ENCODE measurements around the gene IQGAP2. TPM values are rescaled to one million over a fixed set of nuclear protein-coding genes. Genes with fewer than 3 reads are reported as not detected.

IQGAP2 gene
- total RNA-seq, 4 donors from 2014 or later: 46.8 to 121 (median 97.0) TPM

GRCh38 chr5:76483881-76484280, 80.8 kb downstream of the IQGAP2 start:
- Histone ChIP-seq H3K27ac (peak overlapping the region; percentile 46 to 70 (median 65)), H3K9me3 (no peaks in the 10 kb centered on the region), H3K36me3 (no peaks in the 10 kb centered on the region), H3K4me3 (no peak overlapping the region), H3K27me3 (no peaks in the 10 kb centered on the region), H3K4me1 (peaks cover 20 to 55% (median 28%) of the 10 kb centered on the region in 4 donors)
- intact Hi-C loops (cut with DNase I; ENCODE audit: low total_unique reads): no loop called here
- no peak for DNase-seq
- TF ChIP-seq, protein P1, sequence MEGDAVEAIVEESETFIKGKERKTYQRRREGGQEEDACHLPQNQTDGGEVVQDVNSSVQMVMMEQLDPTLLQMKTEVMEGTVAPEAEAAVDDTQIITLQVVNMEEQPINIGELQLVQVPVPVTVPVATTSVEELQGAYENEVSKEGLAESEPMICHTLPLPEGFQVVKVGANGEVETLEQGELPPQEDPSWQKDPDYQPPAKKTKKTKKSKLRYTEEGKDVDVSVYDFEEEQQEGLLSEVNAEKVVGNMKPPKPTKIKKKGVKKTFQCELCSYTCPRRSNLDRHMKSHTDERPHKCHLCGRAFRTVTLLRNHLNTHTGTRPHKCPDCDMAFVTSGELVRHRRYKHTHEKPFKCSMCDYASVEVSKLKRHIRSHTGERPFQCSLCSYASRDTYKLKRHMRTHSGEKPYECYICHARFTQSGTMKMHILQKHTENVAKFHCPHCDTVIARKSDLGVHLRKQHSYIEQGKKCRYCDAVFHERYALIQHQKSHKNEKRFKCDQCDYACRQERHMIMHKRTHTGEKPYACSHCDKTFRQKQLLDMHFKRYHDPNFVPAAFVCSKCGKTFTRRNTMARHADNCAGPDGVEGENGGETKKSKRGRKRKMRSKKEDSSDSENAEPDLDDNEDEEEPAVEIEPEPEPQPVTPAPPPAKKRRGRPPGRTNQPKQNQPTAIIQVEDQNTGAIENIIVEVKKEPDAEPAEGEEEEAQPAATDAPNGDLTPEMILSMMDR (IDR thresholded peaks at IDR 0.05): no peak
- TF ChIP-seq POLR2AphosphoS5 (IDR thresholded peaks at IDR 0.05) (no peak), EP300 (IDR thresholded peaks at IDR 0.05; ENCODE audit: low read depth) (no peak)
- in situ Hi-C loops (cut with MboI; ENCODE audit: low pct_ligation_motif_present in 1 of 4, low pct_unique_long_range_greater_than_20kb in 1 of 4, low sequenced_read_pairs in 3 of 4): no loop called here
- 80 to 81% methylated on average over 4 of the region's 4 CpGs for WGBS, 2 donors (ENCODE audit: low coverage in 1 of 2)

DNA sequence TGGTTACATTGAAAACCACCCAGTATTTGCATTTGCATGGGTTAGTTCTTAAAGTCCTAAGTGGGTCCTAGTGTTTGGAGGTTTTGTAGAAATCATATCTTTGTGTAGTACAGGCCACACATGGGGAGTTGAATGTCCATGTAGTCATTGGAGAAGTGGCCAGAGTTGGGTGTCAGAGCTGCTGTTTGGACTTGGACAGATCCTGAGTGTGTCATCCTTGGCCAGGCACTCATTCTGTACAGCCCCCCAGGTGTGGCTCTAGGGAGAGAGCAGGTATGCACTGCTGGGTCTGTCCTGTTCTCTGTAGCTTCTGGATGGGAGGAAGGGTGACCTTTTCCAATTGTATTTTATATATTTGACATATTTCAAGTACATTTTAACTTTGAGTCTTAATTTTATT, 82.4 kb downstream of the IQGAP2 start:
- no peaks in the 10 kb centered on the region for H3K36me3 ChIP-seq
- no peak overlapping the region for H3K4me3 ChIP-seq
- in situ Hi-C loops (cut with MboI; ENCODE audit: low pct_ligation_motif_present in 1 of 4, low pct_unique_long_range_greater_than_20kb in 1 of 4, low sequenced_read_pairs in 3 of 4): no loop called here
- DNase-seq: no peak
- intact Hi-C loops (cut with DNase I; ENCODE audit: low total_unique reads): no loop called here
- TF ChIP-seq, protein P1 (IDR thresholded peaks at IDR 0.05): no peak
- TF ChIP-seq POLR2A (IDR thresholded peaks at IDR 0.05) (no peak), POLR2AphosphoS5 (IDR thresholded peaks at IDR 0.05) (no peak), EP300 (IDR thresholded peaks at IDR 0.05; ENCODE audit: low read depth) (no peak)
- no peaks in the 10 kb centered on the region for H3K9me3 ChIP-seq
- no peaks in the 10 kb centered on the region for H3K27me3 ChIP-seq
- no peak overlapping the region for H3K27ac ChIP-seq
- peaks cover 10 to 45% (median 17%) of the 10 kb centered on the region in 4 donors for H3K4me1 ChIP-seq

- intact Hi-C loops (cut with DNase I; ENCODE audit: low total_unique reads) (no loop called here), in situ Hi-C loops (cut with MboI; ENCODE audit: low pct_ligation_motif_present in 1 of 4, low pct_unique_long_range_greater_than_20kb in 1 of 4, low sequenced_read_pairs in 3 of 4) (no loop called here)
- H3K4me3 ChIP-seq: no peak overlapping the region
- no peaks in the 10 kb centered on the region for H3K27me3 ChIP-seq
- no peak for TF ChIP-seq POLR2A (IDR thresholded peaks at IDR 0.05)
- TF ChIP-seq EP300 (IDR thresholded peaks at IDR 0.05; ENCODE audit: low read depth): no peak
- TF ChIP-seq, protein P1 (IDR thresholded peaks at IDR 0.05): no peak
- TF ChIP-seq POLR2AphosphoS5 (IDR thresholded peaks at IDR 0.05): no peak
- H3K36me3 ChIP-seq: no peaks in the 10 kb centered on the region
- H3K27ac ChIP-seq: no peak overlapping the region
- H3K9me3 ChIP-seq: no peaks in the 10 kb centered on the region
- peaks cover 13 to 44% (median 21%) of the 10 kb centered on the region in 4 donors for H3K4me1 ChIP-seq
- no peak for DNase-seq
- 95 to 100% methylated on average over 4 of the region's 4 CpGs for WGBS, 2 donors (ENCODE audit: low coverage in 1 of 2)
Measured at GRCh38 chr5:76487386-76487785, 84.3 kb downstream of the IQGAP2 start.

DNA sequence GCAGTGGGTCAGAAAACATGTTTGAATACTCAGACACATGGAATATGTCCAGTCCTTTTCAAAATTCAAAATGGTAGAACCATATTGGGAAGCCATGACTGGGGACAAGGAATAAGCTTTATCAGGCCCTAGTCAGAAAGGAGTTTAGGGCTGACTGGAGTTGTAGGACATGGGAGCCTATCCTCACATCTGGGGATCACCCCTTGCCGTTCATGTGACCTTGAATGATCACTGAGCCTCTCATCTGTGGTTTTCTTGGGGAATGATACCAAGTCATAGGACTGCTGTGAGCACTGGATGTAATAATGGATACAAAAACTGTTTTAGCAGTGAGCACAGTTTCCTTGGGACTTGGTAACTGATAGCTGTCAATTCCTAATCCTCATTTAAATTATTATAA, 84.7 kb downstream of the IQGAP2 start:
- intact Hi-C loops (cut with DNase I; ENCODE audit: low total_unique reads) (no loop called here), in situ Hi-C loops (cut with MboI; ENCODE audit: low pct_ligation_motif_present in 1 of 4, low pct_unique_long_range_greater_than_20kb in 1 of 4, low sequenced_read_pairs in 3 of 4) (no loop called here)
- no peaks in the 10 kb centered on the region for H3K27me3 ChIP-seq
- H3K4me3 ChIP-seq: no peak overlapping the region
- H3K36me3 ChIP-seq: no peaks in the 10 kb centered on the region
- peaks cover 9 to 40% (median 18%) of the 10 kb centered on the region in 4 donors for H3K4me1 ChIP-seq
- 91% methylated on average over 1 of the region's 1 CpG; no CpG with 5 or more reads in 1 of the 2 donors for WGBS, 2 donors (ENCODE audit: low coverage in 1 of 2)
- no peaks in the 10 kb centered on the region for H3K9me3 ChIP-seq
- no peak for DNase-seq
- TF ChIP-seq POLR2AphosphoS5 (IDR thresholded peaks at IDR 0.05) (no peak), EP300 (IDR thresholded peaks at IDR 0.05; ENCODE audit: low read depth) (no peak), POLR2A (IDR thresholded peaks at IDR 0.05) (no peak)
- TF ChIP-seq, protein P1 (IDR thresholded peaks at IDR 0.05): no peak
- H3K27ac ChIP-seq: no peak overlapping the region

All from transverse colon (tissue), 4 donors.